Raji (cell line): ENCODE data around the gene PROS1.

ENCODE experiments used
- POLR2A ChIP-seq: IDR thresholded peaks from 2 replicates; pipeline ENCODE4 v1.6.1; 2011; ENCODE audit warnings: low read depth, low read length, control low read depth; ENCODE audit not compliant: insufficient read depth

The PROS1 gene

GRCh38 chr3:93988764-93989163 lies 15.1 kb upstream of the PROS1 start:
- no peak for TF ChIP-seq POLR2A

- TF ChIP-seq POLR2A: no peak
Measured at GRCh38 chr3:93988283-93988682, 14.6 kb upstream of the PROS1 start.

- TF ChIP-seq POLR2A: no peak
Measured at GRCh38 chr3:93984618-93985017, 10.9 kb upstream of the PROS1 start.

- TF ChIP-seq POLR2A: no peak
Measured at GRCh38 chr3:93983408-93983807, 9.7 kb upstream of the PROS1 start.

- TF ChIP-seq POLR2A: no peak
Measured at GRCh38 chr3:93981649-93982048, 8.0 kb upstream of the PROS1 start.

GRCh38 chr3:93979850-93980676 lies 6.4 kb upstream of the PROS1 start, which contains the start of gene ARL13B:
TSS of gene ARL13B (plus strand) at chr3:93980155. CDS start at chr3:93980424, 269 bp downstream.
- peak; percentile 82 for TF ChIP-seq POLR2A

- TF ChIP-seq POLR2A: no peak
Measured at GRCh38 chr3:93969997-93970396, 3.7 kb downstream of the PROS1 start.

GRCh38 chr3:93969443-93969842 lies 4.3 kb downstream of the PROS1 start:
- TF ChIP-seq POLR2A: no peak

- TF ChIP-seq POLR2A: no peak
Measured at GRCh38 chr3:93962798-93963197, 10.9 kb downstream of the PROS1 start.

- TF ChIP-seq POLR2A: no peak
Measured at GRCh38 chr3:93961489-93961888, 12.2 kb downstream of the PROS1 start.

GRCh38 chr3:93961026-93961425 lies 12.7 kb downstream of the PROS1 start:
- TF ChIP-seq POLR2A: no peak

GRCh38 chr3:93936549-93936948 lies 37.1 kb downstream of the PROS1 start:
- TF ChIP-seq POLR2A: no peak

- TF ChIP-seq POLR2A: no peak
Measured at GRCh38 chr3:93934366-93935046, 39.2 kb downstream of the PROS1 start.

GRCh38 chr3:93931597-93932229 lies 42.0 kb downstream of the PROS1 start:
- TF ChIP-seq POLR2A: no peak

GRCh38 chr3:93930041-93930440 lies 43.7 kb downstream of the PROS1 start:
- TF ChIP-seq POLR2A: no peak

- no peak for TF ChIP-seq POLR2A
Measured at GRCh38 chr3:93926789-93927188, 46.9 kb downstream of the PROS1 start.
